Kidney (tissue), 14 donors: ENCODE data around the gene MAP3K15. TPM values are rescaled to one million over a fixed set of nuclear protein-coding genes. Genes with fewer than 3 reads are reported as not detected.

ENCODE experiments used
- DNase-seq, 5 donors: peaks; one replicate each; pipeline ENCODE4 v3.0.0-alpha.2; 2013 to 2020
- FAIRE-seq: peaks from 2 replicates; lab custom pipeline; 2012; peaks lifted over from hg19 to GRCh38; lab: Jason Lieb, UNC
- H3K27ac ChIP-seq, 2 donors: one replicate each; pipeline ENCODE4 v1.7.0; 2013; ENCODE audit warnings: low read depth in 2 of 2, low read length in 2 of 2, inconsistent platforms in 1 of 2
- H3K27me3 ChIP-seq: one replicate; pipeline ENCODE4 v1.7.1; 2013; ENCODE audit warnings: low read length, inconsistent platforms; ENCODE audit not compliant: control insufficient read depth, insufficient read depth
- H3K36me3 ChIP-seq, 3 donors: one replicate each; pipeline versions ENCODE4 v1.7.0 to v1.7.1; 2013; ENCODE audit warnings: low read length in 3 of 3, control low read depth in 1 of 3, inconsistent platforms in 1 of 3; ENCODE audit not compliant: insufficient read depth in 3 of 3, control insufficient read depth in 2 of 3
- H3K4me1 ChIP-seq, 3 donors: one replicate each; pipeline versions ENCODE4 v1.7.0 to v1.7.1; 2013; ENCODE audit warnings: low read length in 3 of 3, inconsistent platforms in 1 of 3, low read depth in 1 of 3; ENCODE audit not compliant: control insufficient read depth in 2 of 3, insufficient read depth in 2 of 3
- H3K4me3 ChIP-seq, 3 donors: one replicate each; pipeline versions ENCODE4 v1.7.0 to v1.8.1; 2013; ENCODE audit warnings: low read length in 3 of 3, control low read depth in 1 of 3, inconsistent platforms in 1 of 3
- H3K9ac ChIP-seq, 3 donors: one replicate each; pipeline versions ENCODE4 v1.7.0 to v1.7.1; 2013; ENCODE audit warnings: low read length in 3 of 3, control low read depth in 1 of 3, inconsistent platforms in 1 of 3
- H3K9me3 ChIP-seq, 3 donors: one replicate each; pipeline versions ENCODE4 v1.7.0 to v1.7.1; 2013; ENCODE audit warnings: low read length in 3 of 3, control low read depth in 1 of 3, inconsistent platforms in 1 of 3; ENCODE audit not compliant: control insufficient read depth in 2 of 3, insufficient read depth in 1 of 3
- CTCF ChIP-seq: IDR thresholded peaks from 3 replicates; pipeline ENCODE4 v1.5.1; 2012; ENCODE audit warnings: mild to moderate bottlenecking, moderate library complexity, borderline replicate concordance; ENCODE audit not compliant: insufficient read depth; ENCODE audit errors: extremely low read depth
- intact Hi-C: fragments of 100-400 bp; cut with DNase I; formaldehyde crosslinking; loops from one replicate; pipeline ENCODE4 v1.11.1; 2022
- polyA plus RNA-seq: library from polyadenylated mRNA; stranded (reverse); fragments of 350-450 nt; fragmentation: Illumina TruSeq; extraction: RNeasy Lipid Tissue Mini Kit (QIAGEN cat#74804); gene quantifications from one replicate; pipeline ENCODE4 v1.2.3, GENCODE V29; 2014; ENCODE audit warnings: low read depth, low replicate concordance; ENCODE audit not compliant: insufficient read depth
- total RNA-seq: library from RNA; stranded (reverse); fragmentation: NEBNext Ultra II Directional; extraction: Animal tissue kit (Norgen Biotek cat#: 25700); gene quantifications from one replicate; pipeline ENCODE4 v1.2.1, GENCODE V29; 2021
- donor health status: control.
- donor health status: control.
- donor health status: control.
- donor health status: control.
- donor health status: control.
- donor health status: DM: yes; HTN: yes; CAD: no.
- donor health status: Normal renal cell carcinoma (clear cell type).

MAP3K15 gene
- total and polyA plus RNA-seq, 2 donors from 2014 or later = 3.7 to 5.0 TPM

DNA sequence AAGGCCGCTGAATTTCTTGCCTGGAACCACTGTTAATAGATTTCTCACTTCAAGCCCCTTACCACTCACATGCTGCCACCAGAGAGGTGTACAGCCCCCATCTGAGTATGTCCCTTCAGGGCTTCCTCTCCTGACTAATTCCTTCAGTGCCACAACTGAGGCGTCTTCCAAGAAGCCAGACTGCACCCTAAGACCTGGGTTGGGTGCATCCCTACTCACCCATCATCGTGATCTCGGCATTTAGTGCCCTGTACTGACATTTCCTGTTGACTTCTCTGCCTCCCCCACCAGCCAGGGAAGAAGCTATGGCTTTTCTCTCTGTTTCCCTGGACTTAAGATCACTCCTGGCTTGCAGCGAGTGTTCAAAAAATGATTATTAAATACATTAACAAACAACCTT, 40.4 kb upstream of the MAP3K15 start:
- no peak overlapping the region for H3K27ac ChIP-seq
- intact Hi-C loops = no loop called here
- H3K9ac ChIP-seq = no peak overlapping the region
- H3K9me3 ChIP-seq = no peaks in the 10 kb centered on the region
- TF ChIP-seq CTCF = no peak
- FAIRE-seq (no peak), DNase-seq (no peak)
- H3K36me3 ChIP-seq = no peaks in the 10 kb centered on the region
- H3K27me3 ChIP-seq = peaks cover 2% of the 10 kb centered on the region
- H3K4me3 ChIP-seq = no peak overlapping the region
- H3K4me1 ChIP-seq = no peaks in the 10 kb centered on the region

DNA sequence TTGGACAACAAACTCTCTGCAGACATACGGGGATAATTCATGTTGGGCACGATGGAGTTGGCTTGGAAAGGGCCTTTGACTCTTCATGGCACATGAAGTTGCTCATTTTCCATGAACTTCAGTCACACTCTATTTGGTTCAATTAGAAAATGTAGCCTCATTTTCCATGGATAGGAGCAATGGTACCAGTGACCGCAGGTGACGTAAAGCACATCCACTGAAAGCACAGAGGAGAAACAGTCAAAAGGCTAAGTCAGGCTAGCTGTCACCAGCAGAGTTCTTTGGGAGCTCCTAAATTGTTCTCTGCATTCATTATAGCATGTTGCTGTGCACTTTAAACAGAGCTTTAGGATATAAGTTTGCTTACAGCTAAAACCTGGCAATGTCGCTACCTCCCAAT, 39.9 kb upstream of the MAP3K15 start:
- Histone ChIP-seq H3K27ac (no peak overlapping the region), H3K4me1 (no peaks in the 10 kb centered on the region), H3K27me3 (peaks cover 2% of the 10 kb centered on the region), H3K9me3 (no peaks in the 10 kb centered on the region), H3K4me3 (no peak overlapping the region), H3K9ac (no peak overlapping the region), H3K36me3 (no peaks in the 10 kb centered on the region)
- FAIRE-seq = no peak
- intact Hi-C loops = no loop called here
- DNase-seq = no peak
- TF ChIP-seq CTCF = no peak

- no peak overlapping the region for H3K4me3 ChIP-seq
- FAIRE-seq = no peak
- TF ChIP-seq CTCF = no peak
- DNase-seq = no peak
- H3K36me3 ChIP-seq = no peaks in the 10 kb centered on the region
- no peak overlapping the region for H3K27ac ChIP-seq
- no peaks in the 10 kb centered on the region for H3K9me3 ChIP-seq
- peaks cover 2% of the 10 kb centered on the region for H3K27me3 ChIP-seq
- intact Hi-C loops = no loop called here
- no peaks in the 10 kb centered on the region for H3K4me1 ChIP-seq
- no peak overlapping the region for H3K9ac ChIP-seq
Measured at GRCh38 chrX:19554786-19555185, 39.5 kb upstream of the MAP3K15 start.

DNA sequence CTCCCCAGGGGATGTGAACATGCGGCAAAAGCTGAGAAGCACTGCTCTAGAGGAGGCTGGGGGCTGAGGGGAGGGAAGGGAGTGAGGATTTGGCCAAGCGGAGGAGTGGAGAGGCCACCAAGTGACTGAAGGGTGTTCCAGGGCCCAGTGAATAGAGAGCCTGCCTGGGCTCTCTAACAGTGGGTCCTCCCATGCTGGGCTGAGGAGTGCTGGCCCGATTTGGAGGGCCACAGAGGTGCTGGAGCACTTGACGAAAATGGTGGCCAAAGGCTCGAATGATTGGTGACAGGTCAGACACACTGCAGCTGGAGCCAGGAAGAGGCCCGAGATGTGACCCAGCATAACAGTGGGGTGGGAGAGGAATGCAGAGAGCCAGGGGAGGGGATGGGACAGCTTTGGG, 37.5 kb upstream of the MAP3K15 start:
- TF ChIP-seq CTCF = no peak
- no peak overlapping the region for H3K4me3 ChIP-seq
- H3K27me3 ChIP-seq = peaks cover 2% of the 10 kb centered on the region
- FAIRE-seq (no peak), DNase-seq (no peak)
- no peaks in the 10 kb centered on the region for H3K36me3 ChIP-seq
- no peak overlapping the region for H3K9ac ChIP-seq
- intact Hi-C loops = no loop called here
- no peak overlapping the region for H3K27ac ChIP-seq
- no peaks in the 10 kb centered on the region for H3K4me1 ChIP-seq
- H3K9me3 ChIP-seq = no peaks in the 10 kb centered on the region
